HCT116 (cell line): ENCODE data around the gene TSPAN5. TPM values are rescaled to one million over a fixed set of nuclear protein-coding genes. Genes with fewer than 3 reads are reported as not detected.

Experiments used
- ATAC-seq: fragments of 200-7000 bp; cut with Tn5 transposase; 2 replicates; pipeline ENCODE4 v1.9.1; 2020; ENCODE audit warnings: mild to moderate bottlenecking, moderate library complexity
- BruUV-seq: library from RNA; stranded (reverse); fragments of 400-500 nt; replicated peaks from 2 replicates; lab custom pipeline; 2021; lab: Mats Ljungman, UMichigan
- CTCF ChIA-PET: fragments of 300-600 bp; sonication (Branson Sonifier 250); formaldehyde crosslinking; loops from one replicate; lab custom pipeline; 2021; ENCODE audit warnings: antibody characterized with exemption; lab: Charles Lee
- POLR2A ChIA-PET: fragments of 300-600, 350-600 bp; sonication (Branson Sonifier 250); formaldehyde crosslinking; loops from one replicate; lab custom pipeline; 2021; ENCODE audit warnings: antibody characterized with exemption; lab: Charles Lee
- RAD21 ChIA-PET, 2 experiments: fragments of 300-600 bp; sonication (Branson Sonifier 250); formaldehyde crosslinking; loops; one replicate each; lab custom pipeline; 2023; ENCODE audit warnings: low total read pairs in 2 of 2; ENCODE audit not compliant: uncharacterized antibody in 2 of 2, unreplicated experiment in 2 of 2, low non-redundant PET in 1 of 2; lab: Charles Lee
- DNase-seq: peaks from one replicate; pipeline ENCODE4 v3.0.0-alpha.2; 2010; ENCODE audit warnings: low read depth, low spot score
- H2AFZ ChIP-seq: fragments of 200-600 bp; shearing (Covaris generic), sonication (generic); 2 replicates; pipeline ENCODE4 v1.6.1; 2017; ENCODE audit warnings: low read depth, mixed run types, mixed read lengths, antibody characterized with exemption, low read length; ENCODE audit not compliant: poor library complexity, severe bottlenecking
- H3K27ac ChIP-seq: 2 replicates; pipeline ENCODE4 v1.5.1; 2012; ENCODE audit warnings: low read depth, low read length
- H3K27me3 ChIP-seq: fragments of 200-600 bp; sonication (generic); 2 replicates; pipeline ENCODE4 v1.6.1; 2016; ENCODE audit warnings: mixed run types, low read length, mixed read lengths; ENCODE audit not compliant: insufficient read depth
- H3K36me3 ChIP-seq, 2 experiments: fragments of 200-500 bp in 1 of 2; fragments of 200-600 bp in 1 of 2; sonication (Bioruptor generic) in 1 of 2; sonication (generic) in 1 of 2; 2 replicates each; pipeline versions ENCODE4 v1.5.1 to v1.6.1; 2014 to 2016; ENCODE audit warnings: low read length in 2 of 2, inconsistent platforms in 1 of 2, mixed read lengths in 1 of 2, mixed run types in 1 of 2; ENCODE audit not compliant: insufficient read depth in 2 of 2, control insufficient read depth in 1 of 2
- H3K4me1 ChIP-seq, 2 experiments: fragments of 200-600 bp in 1 of 2; sonication (generic) in 1 of 2; 2 replicates each; pipeline versions ENCODE4 v1.5.1 to v1.6.1; 2012 to 2017; ENCODE audit warnings: low read length in 2 of 2, inconsistent platforms in 1 of 2, mild to moderate bottlenecking in 1 of 2, mixed read lengths in 1 of 2, mixed run types in 1 of 2, moderate library complexity in 1 of 2; ENCODE audit not compliant: insufficient read depth in 2 of 2, control insufficient read depth in 1 of 2
- H3K4me2 ChIP-seq: fragments of 200-600 bp; sonication (generic); 2 replicates; pipeline ENCODE4 v1.6.1; 2017; ENCODE audit warnings: mixed run types, low read length, mixed read lengths
- H3K4me3 ChIP-seq, 2 experiments: fragments of 200-600 bp in 1 of 2; sonication (generic) in 1 of 2; replicated peaks in 1 of 2; 2 replicates each; pipeline ENCODE4 v1.5.1; 2011 to 2016; ENCODE audit warnings: low read length in 2 of 2, control low read depth in 1 of 2, low read depth in 1 of 2, mild to moderate bottlenecking in 1 of 2, mixed read lengths in 1 of 2, mixed run types in 1 of 2
- H3K79me2 ChIP-seq: fragments of 200-600 bp; sonication (generic); 2 replicates; pipeline ENCODE4 v1.6.1; 2017; ENCODE audit warnings: mild to moderate bottlenecking, mixed run types, low read length, moderate library complexity, mixed read lengths; ENCODE audit not compliant: insufficient read depth
- H3K9ac ChIP-seq: fragments of 200-600 bp; sonication (generic); 2 replicates; pipeline ENCODE4 v1.6.1; 2016; ENCODE audit warnings: low read length, mixed read lengths
- H3K9me2 ChIP-seq: fragments of 200-600 bp; sonication (generic), shearing (Covaris generic); 2 replicates; pipeline ENCODE4 v1.6.1; 2017; ENCODE audit warnings: mixed run types, mild to moderate bottlenecking, moderate library complexity; ENCODE audit not compliant: insufficient read depth
- H3K9me3 ChIP-seq, 2 experiments: fragments of 200-500 bp in 1 of 2; fragments of 200-600 bp in 1 of 2; sonication (Bioruptor generic) in 1 of 2; sonication (generic) in 1 of 2; 2 replicates each; pipeline ENCODE4 v1.6.1; 2014 to 2017; ENCODE audit warnings: low read length in 2 of 2, mixed read lengths in 2 of 2, inconsistent platforms in 1 of 2, low read depth in 1 of 2, mild to moderate bottlenecking in 1 of 2, mixed run types in 1 of 2, moderate library complexity in 1 of 2; ENCODE audit not compliant: control insufficient read depth in 1 of 2, insufficient read depth in 1 of 2
- H4K20me1 ChIP-seq: fragments of 200-600 bp; sonication (generic), shearing (Covaris generic); 2 replicates; pipeline ENCODE4 v1.6.1; 2017; ENCODE audit warnings: mixed run types, mild to moderate bottlenecking, moderate library complexity; ENCODE audit not compliant: insufficient read depth
- CBX3 ChIP-seq: IDR thresholded peaks from 2 replicates; pipeline ENCODE4 v1.6.1; 2012; ENCODE audit warnings: low read depth
- EZH2 ChIP-seq: fragments of 200-600 bp; sonication (generic); IDR thresholded peaks from 2 replicates; pipeline ENCODE4 v1.6.1; 2017; ENCODE audit warnings: antibody characterized with exemption, mixed run types
- EZH2phosphoT487 ChIP-seq: fragments of 200-600 bp; IDR thresholded peaks from 2 replicates; pipeline ENCODE4 v1.6.1; 2018; ENCODE audit warnings: antibody characterized with exemption, borderline replicate concordance
- FOSL1 ChIP-seq: IDR thresholded peaks from 2 replicates; pipeline ENCODE4 v1.6.1; 2012; ENCODE audit warnings: low read depth
- JUND ChIP-seq: IDR thresholded peaks from 2 replicates; pipeline ENCODE4 v1.6.1; 2012
- MAX ChIP-seq: IDR thresholded peaks from 2 replicates; pipeline ENCODE4 v1.6.1; 2012
- POLR2A ChIP-seq: IDR thresholded peaks from 2 replicates; pipeline ENCODE4 v1.7.0; 2011; ENCODE audit warnings: borderline replicate concordance; ENCODE audit not compliant: insufficient read depth, insufficient read length; ENCODE audit errors: extremely low read depth
- SIN3A ChIP-seq: IDR thresholded peaks from 2 replicates; pipeline ENCODE4 v1.6.1; 2012; ENCODE audit warnings: low read depth
- SRF ChIP-seq: IDR thresholded peaks from 2 replicates; pipeline ENCODE4 v1.6.1; 2012; ENCODE audit warnings: low read depth
- ZBTB33 ChIP-seq: IDR thresholded peaks from 2 replicates; pipeline ENCODE4 v1.6.1; 2011; ENCODE audit warnings: mild to moderate bottlenecking, low read length, moderate library complexity; ENCODE audit not compliant: insufficient replicate concordance; ENCODE audit errors: extremely low read depth
- ZNF274 ChIP-seq: fragments of 200-500 bp; sonication (Bioruptor generic); IDR thresholded peaks from 2 replicates; pipeline ENCODE4 v1.6.1; 2014; ENCODE audit warnings: mild to moderate bottlenecking, low read depth, low read length, inconsistent platforms
- intact Hi-C: fragments of 100-400 bp; cut with micrococcal nuclease; formaldehyde crosslinking; loops from 2 replicates; pipeline ENCODE4 v1.10.0; 2022
- total RNA-seq: library from RNA; stranded (reverse); gene quantifications from one replicate; pipeline ENCODE4 v1.2.1, GENCODE V29; 2021; ENCODE audit not compliant: unreplicated experiment

TSPAN5 gene
- total RNA-seq, 1 experiment from 2014 or later: 56.8 TPM

- no peak overlapping the region for H3K4me2 ChIP-seq
- POLR2A ChIA-PET: no interaction called here
- H3K36me3 ChIP-seq: no peaks in the 10 kb centered on the region
- H3K27me3 ChIP-seq: no peaks in the 10 kb centered on the region
- H4K20me1 ChIP-seq: no peaks in the 10 kb centered on the region
- RAD21 ChIA-PET: no interaction called here
- intact Hi-C loops: no loop called here
- peaks cover 7 to 57% of the 10 kb centered on the region in 2 experiments; a peak in 1 of 4 replicates for H3K4me1 ChIP-seq
- H3K9me2 ChIP-seq: no peaks in the 10 kb centered on the region
- BruUV-seq: no TSS peak
- no peak overlapping the region for H3K4me3 ChIP-seq
- H3K79me2 ChIP-seq: peaks cover 99% of the 10 kb centered on the region
- no peak overlapping the region for H3K27ac ChIP-seq
- CTCF ChIA-PET: no interaction called here
- no peak overlapping the region for H2AFZ ChIP-seq
- TF ChIP-seq ZNF274 (no peak), CBX3 (no peak), MAX (no peak), EZH2phosphoT487 (no peak), EZH2 (no peak), SIN3A (no peak), ZBTB33 (no peak), SRF (no peak), FOSL1 (no peak), JUND (no peak), POLR2A (no peak)
- H3K9ac ChIP-seq: no peak overlapping the region
- ATAC-seq (no peak), DNase-seq (no peak)
- H3K9me3 ChIP-seq: no peaks in the 10 kb centered on the region
Observed at GRCh38 chr4:98612318-98613250, 45.8 kb downstream of the TSPAN5 start.
